Endothelial cell (in vitro differentiated cells): ENCODE measurements around the gene PHLDA2. TPM values are rescaled to one million over a fixed set of nuclear protein-coding genes. Genes with fewer than 3 reads are reported as not detected.
"Not testable (repeated sequence)": the region's sequence is repeated elsewhere in the genome, so short reads cannot be mapped to it uniquely, and the experiment has no call there.

Experiments
- DNase-seq: peaks from one replicate; pipeline ENCODE4 v3.0.0; 2021; ENCODE audit warnings: low spot score
- H3K27ac Mint-ChIP-seq: one replicate; pipeline ENCODE4 v1.8.0; 2021; ENCODE audit warnings: mixed read lengths, inconsistent platforms; ENCODE audit not compliant: unreplicated experiment
- H3K27me3 Mint-ChIP-seq: one replicate; pipeline ENCODE4 v1.8.0; 2021; ENCODE audit warnings: mild to moderate bottlenecking, moderate library complexity, mixed read lengths, inconsistent platforms; ENCODE audit not compliant: unreplicated experiment
- H3K36me3 Mint-ChIP-seq: one replicate; pipeline ENCODE4 v1.8.0; 2021; ENCODE audit warnings: mild to moderate bottlenecking, low read depth, mixed read lengths, inconsistent platforms; ENCODE audit not compliant: unreplicated experiment
- H3K4me1 Mint-ChIP-seq: one replicate; pipeline ENCODE4 v1.8.0; 2021; ENCODE audit warnings: mild to moderate bottlenecking, mixed read lengths, inconsistent platforms; ENCODE audit not compliant: unreplicated experiment
- H3K4me3 Mint-ChIP-seq: one replicate; pipeline ENCODE4 v1.8.0; 2021; ENCODE audit warnings: mild to moderate bottlenecking, mixed read lengths, inconsistent platforms; ENCODE audit not compliant: unreplicated experiment
- H3K9me3 Mint-ChIP-seq: one replicate; pipeline ENCODE4 v1.8.0; 2021; ENCODE audit warnings: mixed read lengths, inconsistent platforms; ENCODE audit not compliant: unreplicated experiment
- CTCF ChIP-seq: fragments of 200-600 bp; sonication (generic); IDR thresholded peaks from one replicate; pipeline ENCODE4 v1.5.0; 2021; ENCODE audit warnings: antibody characterized with exemption; ENCODE audit not compliant: unreplicated experiment
- total RNA-seq: library from RNA; stranded (reverse); fragmentation: NEBNext Ultra II Directional; extraction: Animal tissue kit (Norgen Biotek cat#: 25700); gene quantifications from one replicate; pipeline ENCODE4 v1.2.1, GENCODE V29; 2021; ENCODE audit not compliant: unreplicated experiment

The PHLDA2 gene
- total RNA-seq, 1 donor from 2014 or later, result 8.1 TPM

GRCh38 chr11:2911088-2911784, 18.0 kb downstream of the PHLDA2 start:
- DNase-seq, result no peak
- H3K27me3 Mint-ChIP-seq, result peaks cover 11% of the 10 kb centered on the region
- H3K4me3 Mint-ChIP-seq, result no peak overlapping the region
- H3K27ac Mint-ChIP-seq, result no peak overlapping the region
- H3K36me3 Mint-ChIP-seq, result no peaks in the 10 kb centered on the region
- no peaks in the 10 kb centered on the region for H3K9me3 Mint-ChIP-seq
- no peak for TF ChIP-seq CTCF
- no peaks in the 10 kb centered on the region for H3K4me1 Mint-ChIP-seq

- H3K36me3 Mint-ChIP-seq, result no peaks in the 10 kb centered on the region
- peaks cover 12% of the 10 kb centered on the region for H3K27me3 Mint-ChIP-seq
- H3K9me3 Mint-ChIP-seq, result peaks cover 3% of the 10 kb centered on the region
- H3K4me3 Mint-ChIP-seq, result no peak overlapping the region
- TF ChIP-seq CTCF, result no peak
- no peak overlapping the region for H3K27ac Mint-ChIP-seq
- no peaks in the 10 kb centered on the region for H3K4me1 Mint-ChIP-seq
- no peak for DNase-seq
Observed at GRCh38 chr11:2910401-2910955, 18.7 kb downstream of the PHLDA2 start.

- H3K36me3 Mint-ChIP-seq, result no peaks in the 10 kb centered on the region
- DNase-seq, result no peak
- no peak for TF ChIP-seq CTCF
- H3K27ac Mint-ChIP-seq, result no peak overlapping the region
- no peak overlapping the region for H3K4me3 Mint-ChIP-seq
- peaks cover 4% of the 10 kb centered on the region for H3K9me3 Mint-ChIP-seq
- peaks cover 14% of the 10 kb centered on the region for H3K27me3 Mint-ChIP-seq
- no peaks in the 10 kb centered on the region for H3K4me1 Mint-ChIP-seq
Observed at GRCh38 chr11:2909133-2909902, 19.9 kb downstream of the PHLDA2 start.

GRCh38 chr11:2908130-2908529, 21.1 kb downstream of the PHLDA2 start:
- H3K9me3 Mint-ChIP-seq, result peaks cover 4% of the 10 kb centered on the region
- peaks cover 15% of the 10 kb centered on the region for H3K27me3 Mint-ChIP-seq
- TF ChIP-seq CTCF, result no peak
- DNase-seq, result no peak
- peaks cover 4% of the 10 kb centered on the region for H3K4me1 Mint-ChIP-seq
- H3K36me3 Mint-ChIP-seq, result peaks cover 4% of the 10 kb centered on the region
- H3K27ac Mint-ChIP-seq, result no peak overlapping the region
- H3K4me3 Mint-ChIP-seq, result no peak overlapping the region

GRCh38 chr11:2905299-2905698, 23.9 kb downstream of the PHLDA2 start:
- DNase-seq, H3K9me3 Mint-ChIP-seq, H3K4me1 Mint-ChIP-seq, H3K4me3 Mint-ChIP-seq, H3K36me3 Mint-ChIP-seq, H3K27ac Mint-ChIP-seq: not testable (repeated sequence)
- peaks cover 18% of the 10 kb centered on the region for H3K27me3 Mint-ChIP-seq
